Kidney epithelial cell (primary cell): ENCODE results near the gene NACAD. TPM values are rescaled to one million over a fixed set of nuclear protein-coding genes. Genes with fewer than 3 reads are reported as not detected.

Source experiments
- DNase-seq: peaks from one replicate; pipeline ENCODE4 v3.0.0-alpha.2; 2010; ENCODE audit warnings: low read depth
- H3K27me3 ChIP-seq: 2 replicates; pipeline ENCODE4 v1.6.0; 2011; ENCODE audit warnings: low read length; ENCODE audit not compliant: control insufficient read depth, insufficient read depth
- H3K36me3 ChIP-seq: 2 replicates; pipeline ENCODE4 v1.5.1; 2011; ENCODE audit warnings: low read length; ENCODE audit not compliant: control insufficient read depth, insufficient read depth
- H3K4me3 ChIP-seq: 2 replicates; pipeline ENCODE4 v1.5.1; 2011; ENCODE audit warnings: low read depth, mild to moderate bottlenecking, control low read depth, low read length
- CTCF ChIP-seq: IDR thresholded peaks from 2 replicates; pipeline ENCODE4 v1.5.1; 2011; ENCODE audit warnings: mild to moderate bottlenecking, moderate library complexity, low read length, control low read depth, inconsistent platforms; ENCODE audit not compliant: insufficient read depth, poor library complexity, severe bottlenecking
- total RNA-seq: library from RNA; depleted of rRNA; stranded (reverse); fragments of >200 nt; gene quantifications from 2 replicates; pipeline ENCODE4 v1.2.3, GENCODE V29; 2015

The NACAD gene
- total RNA-seq, 1 donor from 2014 or later = 4.9 TPM

GRCh38 chr7:45105588-45106188 lies 16.9 kb upstream of the NACAD start:
- Histone ChIP-seq H3K27me3 (no peaks in the 10 kb centered on the region), H3K4me3 (no peak overlapping the region), H3K36me3 (peaks cover 13% of the 10 kb centered on the region)
- DNase-seq = no peak
- no peak for TF ChIP-seq CTCF

GRCh38 chr7:45104844-45105587 lies 16.2 kb upstream of the NACAD start:
- DNase-seq = no peak
- Histone ChIP-seq H3K36me3 (peaks cover 13% of the 10 kb centered on the region), H3K27me3 (no peaks in the 10 kb centered on the region), H3K4me3 (no peak overlapping the region)
- TF ChIP-seq CTCF = no peak

GRCh38 chr7:45103958-45104843 lies 15.4 kb upstream of the NACAD start:
- no peak for TF ChIP-seq CTCF
- DNase-seq = no peak
- Histone ChIP-seq H3K36me3 (peaks cover 16% of the 10 kb centered on the region), H3K27me3 (no peaks in the 10 kb centered on the region), H3K4me3 (no peak overlapping the region)

GRCh38 chr7:45102785-45103712 lies 14.3 kb upstream of the NACAD start:
- DNase-seq = no peak
- Histone ChIP-seq H3K27me3 (no peaks in the 10 kb centered on the region), H3K4me3 (no peak overlapping the region), H3K36me3 (peaks cover 11% of the 10 kb centered on the region)
- no peak for TF ChIP-seq CTCF

GRCh38 chr7:45101748-45102147 lies 13.0 kb upstream of the NACAD start:
- no peak for DNase-seq
- peaks cover 11% of the 10 kb centered on the region for H3K36me3 ChIP-seq

More at GRCh38 chr7:45101748-45102147, 13.0 kb upstream of the NACAD start:
- no peaks in the 10 kb centered on the region for H3K27me3 ChIP-seq
- H3K4me3 ChIP-seq = no peak overlapping the region
- no peak for TF ChIP-seq CTCF
